ENCODE results near the gene ABCC8.

The ABCC8 gene

GRCh38 chr11:17476317-17477083 is at the start of gene ABCC8:
TSS of gene ABCC8 (minus strand) at chr11:17476845. CDS start at chr11:17476776, 69 bp downstream.
- DNase-seq, result peak in 1 of 2 experiments; percentile 31

GRCh38 chr11:17526326-17526725 is 49.7 kb upstream of the ABCC8 start:
- DNase-seq, result peak in 1 of 2 experiments; percentile 59

GRCh38 chr11:17525570-17525969 is 48.9 kb upstream of the ABCC8 start:
- no peak for DNase-seq

DNA sequence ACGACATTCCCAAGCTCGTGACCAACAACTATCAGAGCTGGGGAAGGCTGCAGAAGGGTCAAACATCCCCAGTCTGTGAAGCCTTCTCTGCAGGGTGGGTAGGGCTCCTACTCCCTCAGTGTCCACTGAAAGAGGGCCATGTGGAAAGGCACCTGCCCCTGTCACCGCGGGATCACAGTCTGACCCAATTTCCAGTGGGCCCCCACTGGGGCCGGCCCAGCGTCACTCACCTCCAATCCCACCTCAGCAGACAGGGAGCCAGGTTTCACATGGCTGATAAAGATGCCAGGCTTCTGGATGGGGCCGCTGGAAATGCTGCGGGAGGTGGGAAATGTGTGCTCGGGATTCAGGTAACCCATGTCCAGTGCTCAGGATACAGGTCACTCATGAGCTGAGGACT is 47.6 kb upstream of the ABCC8 start:
- DNase-seq, result no peak

GRCh38 chr11:17522655-17523054 is 46.0 kb upstream of the ABCC8 start:
- no peak for DNase-seq

DNA sequence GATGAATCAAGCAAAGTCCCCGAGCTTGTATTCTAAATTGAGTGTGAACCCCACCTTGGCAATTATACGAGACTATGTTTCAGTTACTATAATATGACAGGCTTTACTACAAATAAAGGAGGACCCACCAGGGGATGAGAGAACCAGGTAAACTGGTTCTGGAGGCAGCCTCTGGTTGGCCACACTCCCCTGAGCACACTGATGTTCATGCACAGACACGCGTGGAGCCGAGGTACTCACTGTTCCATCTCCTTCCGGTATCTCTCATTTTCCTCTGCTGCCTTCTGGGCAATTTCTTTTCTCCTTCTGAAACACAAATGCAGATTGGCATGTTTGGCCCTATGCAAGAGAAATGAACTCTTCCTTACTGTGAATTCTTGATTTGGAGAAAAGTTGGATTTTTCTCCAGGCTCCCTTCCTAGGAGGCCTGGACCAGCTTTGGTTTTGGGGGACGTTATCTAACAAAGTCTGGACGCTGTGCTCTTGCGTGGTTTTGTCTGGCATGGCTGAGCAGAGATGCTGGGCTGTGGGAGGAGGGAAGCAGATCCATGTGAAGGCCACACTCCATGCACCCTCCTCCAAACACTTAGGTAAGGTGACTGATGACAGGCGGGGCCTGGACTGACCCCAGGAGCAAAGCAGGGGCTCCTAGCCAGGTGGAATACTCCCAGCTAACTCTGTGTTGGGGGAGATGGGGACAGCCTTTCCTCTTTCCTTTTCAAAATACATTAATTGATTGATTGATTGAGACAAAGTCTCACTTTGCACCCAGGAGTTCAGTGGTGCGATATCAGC is 44.7 kb upstream of the ABCC8 start:
- DNase-seq, result no peak

GRCh38 chr11:17519061-17519885 is 42.6 kb upstream of the ABCC8 start:
- DNase-seq, result no peak

DNA sequence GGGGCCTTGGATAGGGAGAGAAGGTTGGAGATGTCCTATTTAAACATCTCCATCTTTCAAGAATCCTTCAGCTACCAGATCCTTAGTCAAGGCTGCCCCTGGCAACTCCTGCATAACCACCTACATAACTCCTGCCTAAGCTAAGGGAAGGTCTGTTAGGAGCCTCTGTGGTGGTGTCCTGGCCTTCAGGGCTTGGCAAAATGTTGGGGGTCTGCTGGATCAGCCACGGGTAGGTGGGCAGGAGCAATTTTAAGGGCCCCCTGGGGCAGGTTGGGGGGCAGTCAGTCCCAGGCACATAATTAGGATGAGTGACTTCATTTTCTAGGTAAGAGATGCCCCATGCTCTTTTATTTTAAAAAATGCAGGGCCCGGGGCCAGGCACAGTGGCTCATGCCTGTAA is 41.7 kb upstream of the ABCC8 start:
- DNase-seq, result no peak

DNA sequence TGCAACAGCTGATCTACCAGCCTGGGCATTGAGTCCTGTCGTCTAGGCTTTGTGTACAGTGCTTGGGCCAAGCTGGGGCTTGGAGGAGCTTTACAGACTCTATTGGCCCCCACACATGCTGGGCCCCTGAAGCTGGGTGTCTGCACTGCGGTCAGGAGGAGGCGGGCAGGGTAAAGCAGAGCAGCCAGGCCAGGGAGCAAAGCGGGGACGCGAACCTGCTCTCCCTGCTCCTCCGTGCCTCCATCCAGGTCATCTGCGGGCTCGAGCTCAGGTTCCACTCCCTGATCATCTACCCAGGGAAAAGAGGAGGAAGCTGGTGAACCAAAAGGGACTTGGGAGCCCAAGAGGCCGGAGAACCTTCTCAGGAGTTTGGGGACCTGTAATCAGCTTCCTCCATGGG is 40.5 kb upstream of the ABCC8 start:
- DNase-seq, result no peak

GRCh38 chr11:17516551-17517150 is 40.0 kb upstream of the ABCC8 start:
- DNase-seq, result no peak

GRCh38 chr11:17515443-17516176 is 39.0 kb upstream of the ABCC8 start:
- no peak for DNase-seq

DNA sequence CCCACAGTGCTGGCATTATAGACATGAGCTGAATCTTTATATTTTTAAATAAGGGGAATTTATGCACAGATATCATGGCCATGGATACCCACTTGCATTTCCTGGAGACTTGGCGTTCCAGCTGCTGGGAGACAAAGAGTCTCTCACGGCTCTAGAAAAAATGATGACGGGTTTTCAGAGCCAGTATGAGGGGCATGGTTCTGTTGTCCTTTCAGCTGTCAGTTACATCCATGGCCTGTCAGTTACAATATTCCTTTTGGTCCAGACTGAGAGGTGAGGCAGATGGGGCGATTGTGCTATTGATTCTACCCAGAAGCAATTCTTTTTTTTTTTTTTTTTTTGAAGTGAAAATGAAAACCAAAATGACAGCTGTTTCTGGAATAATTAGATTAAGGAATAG is 37.8 kb upstream of the ABCC8 start:
- no peak for DNase-seq

DNA sequence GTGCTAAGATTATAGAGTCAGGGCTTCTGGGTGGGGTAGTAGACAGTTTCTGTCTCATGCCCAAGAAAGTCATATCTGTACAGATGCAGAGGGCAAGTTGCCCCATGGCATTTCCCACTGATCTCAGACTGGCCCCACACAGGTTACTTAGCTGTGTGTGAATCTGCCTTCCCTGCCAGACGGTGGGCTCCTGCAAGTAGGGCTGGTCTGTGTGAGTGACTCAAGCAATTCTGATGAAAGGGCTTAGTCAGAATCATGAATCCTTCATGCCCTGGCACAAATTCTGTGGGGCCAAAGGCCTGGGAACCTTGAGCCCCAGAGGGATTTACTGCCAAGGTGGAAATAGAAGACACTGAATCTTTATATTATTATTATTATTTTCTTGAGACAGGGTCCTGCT is 37.2 kb upstream of the ABCC8 start:
- no peak for DNase-seq

GRCh38 chr11:17512101-17512500 is 35.5 kb upstream of the ABCC8 start:
- DNase-seq, result no peak

DNA sequence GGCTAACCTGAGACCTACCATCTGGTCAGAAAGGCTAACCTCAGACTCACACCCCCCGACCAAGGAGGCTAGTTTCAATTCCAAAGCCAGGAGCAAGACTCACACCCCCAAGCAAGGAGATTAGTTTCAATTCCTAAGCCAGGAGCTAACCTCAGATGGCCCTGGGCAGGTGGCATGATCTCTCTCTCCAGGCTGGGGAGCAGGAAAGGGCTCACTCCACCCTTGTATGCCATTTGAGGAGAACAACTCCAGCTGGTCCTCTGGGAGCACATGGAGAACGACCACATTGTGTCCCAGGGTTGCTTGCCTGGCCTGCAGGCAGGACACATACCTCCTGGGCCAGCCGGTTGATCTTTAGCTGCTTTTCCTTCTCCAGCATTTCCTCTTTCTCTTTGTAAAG is 34.9 kb upstream of the ABCC8 start:
- peak in 1 of 2 experiments; percentile 43 for DNase-seq

GRCh38 chr11:17510507-17511206 is 34.0 kb upstream of the ABCC8 start:
- peak in 1 of 2 experiments; percentile 44 for DNase-seq

DNA sequence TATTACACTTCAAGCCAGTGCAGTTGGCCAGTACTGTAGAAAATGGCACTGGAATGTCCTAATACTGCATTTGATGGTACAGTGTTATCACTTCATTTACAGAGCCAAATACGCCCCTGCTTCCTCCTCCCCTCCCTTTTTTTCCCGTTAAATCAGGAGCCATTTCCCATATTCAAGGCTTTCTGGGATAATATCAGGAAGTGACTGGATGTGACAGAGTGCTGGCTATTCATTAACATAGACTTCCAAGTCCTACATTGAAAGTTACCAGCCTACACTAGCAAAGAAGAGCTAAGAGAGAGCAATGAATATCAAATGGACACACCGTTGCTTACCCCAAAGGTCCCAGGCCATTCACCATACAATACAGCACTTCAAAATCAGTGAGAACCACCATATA is 32.1 kb upstream of the ABCC8 start:
- DNase-seq, result no peak

GRCh38 chr11:17508306-17508705 is 31.7 kb upstream of the ABCC8 start:
- no peak for DNase-seq

- DNase-seq, result no peak
These were observed 31.1 kb upstream of the ABCC8 start for GRCh38 chr11:17507773-17508172.

GRCh38 chr11:17506942-17507341 is 30.3 kb upstream of the ABCC8 start:
- DNase-seq, result no peak

GRCh38 chr11:17506314-17506713 is 29.7 kb upstream of the ABCC8 start:
- no peak for DNase-seq

DNA sequence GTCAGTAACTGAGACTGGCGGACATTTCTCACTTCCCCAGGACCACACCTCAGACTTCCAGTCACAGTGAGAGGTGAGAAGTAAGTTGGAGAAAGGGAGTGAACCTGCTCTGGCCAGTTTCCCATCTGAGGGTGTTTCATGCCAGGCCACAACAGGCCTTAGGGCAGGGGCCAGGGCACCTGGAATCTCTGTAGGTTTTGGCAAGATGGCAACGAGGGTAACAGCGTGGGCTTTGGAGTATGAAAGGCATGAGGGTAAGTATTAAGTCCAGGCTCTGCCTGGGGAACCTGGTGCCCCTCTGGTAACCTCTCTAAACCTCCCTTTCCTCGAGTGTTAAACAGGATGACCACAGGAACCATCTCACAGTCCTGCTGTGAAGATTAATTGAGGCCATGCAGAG is 28.5 kb upstream of the ABCC8 start:
- DNase-seq, result no peak
